ENCODE measurements around the gene DZIP1L.

DZIP1L gene

GRCh38 chr3:138032567-138032966, 82.8 kb downstream of the DZIP1L start:
- no peak for DNase-seq

- no peak for DNase-seq
Measured at GRCh38 chr3:138031536-138031935, 83.9 kb downstream of the DZIP1L start.

- no peak for DNase-seq
Measured at GRCh38 chr3:138030734-138031280, 84.6 kb downstream of the DZIP1L start.

- no peak for DNase-seq
Measured at GRCh38 chr3:138027821-138028220, 87.6 kb downstream of the DZIP1L start.

- DNase-seq, result no peak
Measured at GRCh38 chr3:138025553-138025952, 89.9 kb downstream of the DZIP1L start.

GRCh38 chr3:138023754-138024153, 91.7 kb downstream of the DZIP1L start:
- DNase-seq, result no peak

- DNase-seq, result no peak
Measured at GRCh38 chr3:138019281-138020069, 95.9 kb downstream of the DZIP1L start.

- no peak for DNase-seq
Measured at GRCh38 chr3:138016065-138016464, 99.3 kb downstream of the DZIP1L start.

- DNase-seq, result no peak
Measured at GRCh38 chr3:138012526-138012925, 102.9 kb downstream of the DZIP1L start.
